Activated naive CD8-positive, alpha-beta T cell treated with anti-CD3 and anti-CD28 coated beads, Interleukin-2, amount 50 U/mL, for 16 hours (primary cell): ENCODE measurements around the gene KIF20A.
"Not testable (repeated sequence)": the region's sequence is repeated elsewhere in the genome, so short reads cannot be mapped to it uniquely, and the experiment has no call there.

Experiments used
- DNase-seq: peaks from one replicate; pipeline ENCODE4 v3.0.0-alpha.2; 2020; ENCODE audit warnings: low read depth, low spot score

The KIF20A gene

GRCh38 chr5:138186002-138186447 lies 7.1 kb downstream of the KIF20A start:
- DNase-seq: no peak

GRCh38 chr5:138188626-138189025 lies 9.7 kb downstream of the KIF20A start:
- DNase-seq: no peak

GRCh38 chr5:138192826-138193225 lies 13.9 kb downstream of the KIF20A start:
- DNase-seq: no peak

- DNase-seq: not testable (repeated sequence)
Measured at GRCh38 chr5:138193859-138194258, 14.9 kb downstream of the KIF20A start.

- DNase-seq: no peak
Measured at GRCh38 chr5:138210985-138211384, 32.1 kb downstream of the KIF20A start.

- no peak for DNase-seq
Measured at GRCh38 chr5:138212828-138213160, 33.9 kb downstream of the KIF20A start.

- DNase-seq: peak; percentile 80
Measured at GRCh38 chr5:138213161-138214029, 34.5 kb downstream of the KIF20A start, which contains the start of gene CDC23. Gene CDC23 (minus strand): TSS chr5:138213323. CDS start chr5:138213312, 11 bp downstream.

- no peak for DNase-seq
Measured at GRCh38 chr5:138216799-138217198, 37.9 kb downstream of the KIF20A start.

GRCh38 chr5:138223532-138223931 lies 44.6 kb downstream of the KIF20A start:
- no peak for DNase-seq

GRCh38 chr5:138224712-138225111 lies 45.8 kb downstream of the KIF20A start:
- DNase-seq: no peak

- no peak for DNase-seq
Measured at GRCh38 chr5:138226910-138227309, 48.0 kb downstream of the KIF20A start.

GRCh38 chr5:138229387-138229786 lies 50.5 kb downstream of the KIF20A start:
- DNase-seq: no peak

GRCh38 chr5:138230261-138230660 lies 51.3 kb downstream of the KIF20A start:
- DNase-seq: no peak

- DNase-seq: no peak
Measured at GRCh38 chr5:138230981-138231589, 52.2 kb downstream of the KIF20A start.

- no peak for DNase-seq
Measured at GRCh38 chr5:138233280-138233679, 54.4 kb downstream of the KIF20A start.

- DNase-seq: no peak
Measured at GRCh38 chr5:138234651-138235050, 55.7 kb downstream of the KIF20A start.
